ENCODE measurements around the gene TMEM217. TPM values are rescaled to one million over a fixed set of nuclear protein-coding genes. Genes with fewer than 3 reads are reported as not detected.
"Not testable (repeated sequence)": the region's sequence is repeated elsewhere in the genome, so short reads cannot be mapped to it uniquely, and the experiment has no call there.

Gene TMEM217
- polyA plus RNA-seq, 3 donors, result 0.09 to 0.29 TPM; not detected in 1

- H4K20me1 ChIP-seq (ENCODE audit: insufficient read depth, low read length), result no peaks in the 10 kb centered on the region
- H3K4me3 ChIP-seq (replicated peaks in 1 of 3; ENCODE audit: low read depth in 2 of 3, low read length in 3 of 3), result peak overlapping the region in 1 of 3 experiments; percentile 48
- 51% methylated on average over 4 of the region's 8 CpGs for WGBS (ENCODE audit: insufficient coverage)
- H3K4me3 Mint-ChIP-seq, result peak overlapping the region in 1 of 2 donors; percentile 54
- no peaks in the 10 kb centered on the region for H3K27me3 ChIP-seq (ENCODE audit: control insufficient read depth in 2 of 2, insufficient read depth in 2 of 2, low read length in 2 of 2)
- TF ChIP-seq CTCF (IDR thresholded peaks at IDR 0.05), result no peak
- intact Hi-C loops (cut with micrococcal nuclease), result no loop called here
- peaks cover 59 to 68% of the 10 kb centered on the region in 2 donors for H3K4me1 ChIP-seq (ENCODE audit: control insufficient read depth in 1 of 2, insufficient read depth in 2 of 2, low read length in 2 of 2)
- H2AFZ ChIP-seq (ENCODE audit: insufficient read depth, low read depth, low read length, poor library complexity, severe bottlenecking), result no peak overlapping the region
- peaks cover 0 to 2% of the 10 kb centered on the region in 2 donors for H3K36me3 Mint-ChIP-seq
- peaks cover 0 to 3% (median 0%) of the 10 kb centered on the region in 3 donors for H3K27me3 Mint-ChIP-seq (ENCODE audit: low read depth in 3 of 3)
- H3K27ac ChIP-seq (ENCODE audit: low read depth in 1 of 2, low read length in 2 of 2), result peak overlapping the region; percentile 77 to 79
- H3K9ac ChIP-seq (ENCODE audit: insufficient read depth, low read length, poor library complexity, severe bottlenecking), result no peak overlapping the region
- peak overlapping the region; percentile 85 to 95 (median 94) for H3K27ac Mint-ChIP-seq
- H3K9me3 Mint-ChIP-seq, result no peaks in the 10 kb centered on the region
- DNase-seq, result peak; percentile 82 to 86 (median 84)
- H3K4me2 ChIP-seq (replicated peaks; ENCODE audit: extremely low read depth, low read length, poor library complexity, severe bottlenecking), result peak overlapping the region; percentile 57
- peaks cover 53% of the 10 kb centered on the region for H3K4me1 Mint-ChIP-seq
- no peaks in the 10 kb centered on the region for H3K9me3 ChIP-seq (replicated peaks in 1 of 2; ENCODE audit: control insufficient read depth in 1 of 2, insufficient read depth in 1 of 2, low read length in 2 of 2)
- H3K79me2 ChIP-seq (ENCODE audit: insufficient read depth, low read length), result no peaks in the 10 kb centered on the region
- H3K36me3 ChIP-seq (replicated peaks in 1 of 2; ENCODE audit: control insufficient read depth in 1 of 2, insufficient read depth in 2 of 2, low read length in 2 of 2), result no peaks in the 10 kb centered on the region
Measured at GRCh38 chr6:37182736-37183590, 75.0 kb downstream of the TMEM217 start.

GRCh38 chr6:37180610-37181009 is 77.3 kb downstream of the TMEM217 start:
- H3K4me3 ChIP-seq (replicated peaks in 1 of 3; ENCODE audit: low read depth in 2 of 3, low read length in 3 of 3); H3K9me3 Mint-ChIP-seq; H3K9ac ChIP-seq (ENCODE audit: insufficient read depth, low read length, poor library complexity, severe bottlenecking); H3K27me3 Mint-ChIP-seq (ENCODE audit: low read depth in 3 of 3); DNase-seq; H3K9me3 ChIP-seq (replicated peaks in 1 of 2; ENCODE audit: control insufficient read depth in 1 of 2, insufficient read depth in 1 of 2, low read length in 2 of 2); H3K79me2 ChIP-seq (ENCODE audit: insufficient read depth, low read length); H3K36me3 ChIP-seq (replicated peaks in 1 of 2; ENCODE audit: control insufficient read depth in 1 of 2, insufficient read depth in 2 of 2, low read length in 2 of 2); H3K27ac Mint-ChIP-seq; H3K4me3 Mint-ChIP-seq; H3K27me3 ChIP-seq (ENCODE audit: control insufficient read depth in 2 of 2, insufficient read depth in 2 of 2, low read length in 2 of 2); H3K27ac ChIP-seq (ENCODE audit: low read depth in 1 of 2, low read length in 2 of 2); intact Hi-C loops (cut with micrococcal nuclease); H3K4me2 ChIP-seq (replicated peaks; ENCODE audit: extremely low read depth, low read length, poor library complexity, severe bottlenecking); H3K36me3 Mint-ChIP-seq; H2AFZ ChIP-seq (ENCODE audit: insufficient read depth, low read depth, low read length, poor library complexity, severe bottlenecking); H4K20me1 ChIP-seq (ENCODE audit: insufficient read depth, low read length): not testable (repeated sequence)
- no CpG with 5 or more reads among the region's 4 CpGs for WGBS (ENCODE audit: insufficient coverage)
- peaks cover 53% of the 10 kb centered on the region for H3K4me1 Mint-ChIP-seq
- peaks cover 60 to 68% of the 10 kb centered on the region in 2 donors for H3K4me1 ChIP-seq (ENCODE audit: control insufficient read depth in 1 of 2, insufficient read depth in 2 of 2, low read length in 2 of 2)

Data from CD14-positive monocyte (primary cell).